ENCODE data around the gene NECAB3.

NECAB3 gene

DNA sequence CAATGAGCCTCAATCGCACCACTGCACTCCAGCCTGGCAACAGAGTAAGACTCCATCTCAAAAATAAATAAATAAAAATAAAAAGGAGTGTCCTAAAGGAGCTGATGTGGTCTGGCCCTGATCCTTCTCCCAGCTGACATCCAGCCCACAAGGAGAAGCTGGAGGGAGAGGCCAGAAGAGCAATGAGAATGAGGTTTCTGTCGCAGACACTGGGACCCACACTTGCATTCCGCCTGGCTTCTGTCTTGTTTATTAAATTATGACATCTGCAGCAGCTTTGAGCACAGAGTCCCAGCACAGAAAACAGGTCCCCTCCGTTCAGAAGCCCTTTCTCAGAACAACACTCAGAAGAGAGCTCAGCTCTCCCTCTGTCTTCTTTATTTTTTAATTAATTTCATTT, 22.2 kb upstream of the NECAB3 start:
- no peak for DNase-seq

DNA sequence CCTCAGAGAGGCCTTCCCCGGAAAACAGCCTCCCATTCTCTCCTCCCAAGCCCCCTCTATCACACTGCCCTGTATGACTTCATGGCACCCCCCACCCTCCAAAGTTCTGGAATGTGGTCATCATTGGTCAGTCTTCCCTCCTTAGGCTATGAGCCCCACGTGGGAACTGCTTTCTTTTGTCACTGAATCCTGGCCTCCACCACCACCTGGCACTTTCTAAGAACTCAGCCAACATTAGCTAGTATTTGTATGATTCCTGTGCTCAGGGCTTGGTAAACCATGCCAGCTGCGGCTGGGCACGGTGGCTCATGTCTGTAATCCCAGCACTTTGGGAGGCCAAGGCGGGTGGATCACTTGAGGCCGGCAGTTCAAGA, 20.4 kb upstream of the NECAB3 start:
- DNase-seq: no peak

DNA sequence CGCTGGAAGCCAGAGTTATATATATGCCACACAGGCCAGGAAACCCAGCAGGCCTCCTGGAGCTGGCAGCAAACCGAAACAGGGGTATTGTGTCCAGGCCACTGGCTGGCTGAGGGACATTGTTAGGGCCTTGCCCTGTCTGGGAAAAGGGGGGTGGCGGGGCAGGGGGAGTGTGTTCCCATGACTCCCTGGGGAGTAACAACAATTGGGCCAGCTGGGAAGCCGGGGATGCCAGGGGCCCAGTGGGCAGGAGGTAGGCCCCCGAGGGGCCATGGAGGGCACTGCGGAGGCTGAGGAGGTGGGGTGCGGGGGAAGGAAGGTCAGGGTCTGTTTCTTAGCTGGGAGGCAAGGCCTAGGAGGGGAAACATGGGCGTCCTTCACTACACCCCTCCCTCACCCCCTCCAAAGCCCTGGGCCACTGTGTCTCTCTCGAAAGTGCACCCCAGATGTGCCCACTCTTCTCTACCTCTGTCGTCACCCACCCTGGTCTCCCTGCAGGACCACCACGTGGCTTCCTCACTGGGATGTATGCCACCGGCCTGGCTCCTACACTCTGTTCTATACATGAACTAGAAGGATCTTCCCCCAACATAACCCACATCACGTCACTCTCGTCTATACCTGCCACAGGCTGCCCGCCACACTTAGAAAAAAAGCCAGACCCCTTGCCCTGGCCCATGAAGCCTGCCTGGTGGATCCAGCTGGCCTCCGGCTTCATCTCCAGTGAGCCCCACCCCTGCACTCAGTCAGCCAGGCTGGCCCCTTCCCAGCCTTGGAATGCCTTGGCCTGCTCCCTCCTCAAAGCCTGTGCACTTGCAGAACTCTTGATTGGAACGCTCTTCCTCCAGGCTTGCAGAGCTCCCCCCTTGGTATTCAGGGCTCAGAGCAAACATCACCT, 19.8 kb upstream of the NECAB3 start:
- no peak for DNase-seq

DNA sequence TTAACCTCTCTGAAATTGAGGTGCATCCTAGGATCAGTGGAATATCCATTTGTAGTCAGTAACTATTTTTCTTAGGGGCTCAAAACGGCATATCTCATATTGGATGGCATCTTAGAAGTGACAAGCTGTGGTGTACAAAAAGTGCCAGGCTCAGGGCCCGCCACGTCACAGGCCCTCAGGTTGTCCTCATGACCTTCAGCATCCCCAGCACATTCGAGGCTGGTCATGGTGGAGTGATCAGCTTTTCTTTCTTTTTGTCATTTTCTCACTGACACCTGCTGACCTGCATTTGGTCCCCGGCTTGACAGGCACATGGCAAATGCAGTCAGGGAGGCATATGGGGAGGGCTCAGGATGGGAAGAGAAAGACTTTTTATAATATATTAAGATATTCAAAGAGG, 19.1 kb upstream of the NECAB3 start:
- no peak for DNase-seq

DNA sequence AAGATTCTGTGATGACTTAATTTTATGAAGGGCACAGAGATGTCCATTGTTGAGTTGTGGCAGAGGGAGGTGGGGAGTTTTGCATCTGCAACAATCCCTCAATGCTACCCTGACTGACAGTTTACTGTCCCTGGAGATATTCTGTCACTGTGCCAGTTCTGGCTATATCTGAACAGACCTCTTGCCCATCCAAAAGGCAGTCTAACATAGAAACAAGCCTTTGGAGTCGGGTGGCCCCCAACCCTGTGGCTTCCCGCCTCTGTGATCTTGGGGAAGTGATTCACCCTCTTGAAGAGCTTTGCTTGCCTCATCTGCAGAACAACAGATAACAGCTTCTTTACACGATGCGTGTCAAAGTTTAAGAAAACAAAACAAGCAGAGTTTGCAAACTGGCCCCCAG, 15.7 kb upstream of the NECAB3 start:
- no peak for DNase-seq

DNA sequence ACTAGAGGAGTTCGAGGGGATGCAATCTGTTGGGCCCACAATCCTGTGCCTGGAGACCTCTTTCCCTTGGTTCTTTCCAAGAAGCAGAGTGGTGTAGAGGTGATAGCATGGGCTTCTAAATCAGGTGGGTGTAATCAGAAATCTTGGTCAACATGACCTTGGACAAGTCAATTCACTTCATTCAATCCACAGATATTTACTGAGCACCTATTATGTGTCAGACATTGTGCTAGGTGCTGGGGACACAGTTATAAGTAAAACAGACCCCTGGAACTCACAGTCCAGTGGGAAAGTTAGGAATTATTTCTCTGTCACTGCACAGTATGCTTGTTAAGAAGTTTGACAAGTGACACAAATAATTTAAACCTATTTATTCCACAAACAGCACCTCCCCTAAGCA, 15.3 kb upstream of the NECAB3 start:
- DNase-seq: no peak

DNA sequence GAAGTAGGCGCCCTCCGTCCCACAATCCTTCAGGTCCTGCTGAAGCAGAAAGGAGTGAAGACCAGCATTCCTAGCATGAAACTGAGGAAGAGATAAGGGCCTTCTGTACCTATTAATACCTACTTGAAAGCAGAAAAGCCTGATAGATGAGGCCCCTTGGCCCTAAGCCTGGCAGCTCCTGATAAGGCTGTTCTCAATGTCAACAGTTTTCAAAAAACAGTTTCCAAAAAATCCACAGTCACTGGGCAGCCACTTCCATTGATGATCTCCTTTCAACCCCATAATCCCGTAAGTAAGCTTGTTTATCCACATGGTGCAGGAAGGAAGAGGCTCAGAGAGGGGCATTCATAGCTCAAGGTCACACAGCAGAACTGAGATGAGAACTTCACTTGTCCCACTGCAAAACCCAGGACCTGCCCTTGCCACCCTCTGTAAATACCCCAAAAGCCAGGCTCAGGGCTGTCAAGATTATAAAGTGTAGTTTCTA, 14.8 kb upstream of the NECAB3 start:
- no peak for DNase-seq

DNA sequence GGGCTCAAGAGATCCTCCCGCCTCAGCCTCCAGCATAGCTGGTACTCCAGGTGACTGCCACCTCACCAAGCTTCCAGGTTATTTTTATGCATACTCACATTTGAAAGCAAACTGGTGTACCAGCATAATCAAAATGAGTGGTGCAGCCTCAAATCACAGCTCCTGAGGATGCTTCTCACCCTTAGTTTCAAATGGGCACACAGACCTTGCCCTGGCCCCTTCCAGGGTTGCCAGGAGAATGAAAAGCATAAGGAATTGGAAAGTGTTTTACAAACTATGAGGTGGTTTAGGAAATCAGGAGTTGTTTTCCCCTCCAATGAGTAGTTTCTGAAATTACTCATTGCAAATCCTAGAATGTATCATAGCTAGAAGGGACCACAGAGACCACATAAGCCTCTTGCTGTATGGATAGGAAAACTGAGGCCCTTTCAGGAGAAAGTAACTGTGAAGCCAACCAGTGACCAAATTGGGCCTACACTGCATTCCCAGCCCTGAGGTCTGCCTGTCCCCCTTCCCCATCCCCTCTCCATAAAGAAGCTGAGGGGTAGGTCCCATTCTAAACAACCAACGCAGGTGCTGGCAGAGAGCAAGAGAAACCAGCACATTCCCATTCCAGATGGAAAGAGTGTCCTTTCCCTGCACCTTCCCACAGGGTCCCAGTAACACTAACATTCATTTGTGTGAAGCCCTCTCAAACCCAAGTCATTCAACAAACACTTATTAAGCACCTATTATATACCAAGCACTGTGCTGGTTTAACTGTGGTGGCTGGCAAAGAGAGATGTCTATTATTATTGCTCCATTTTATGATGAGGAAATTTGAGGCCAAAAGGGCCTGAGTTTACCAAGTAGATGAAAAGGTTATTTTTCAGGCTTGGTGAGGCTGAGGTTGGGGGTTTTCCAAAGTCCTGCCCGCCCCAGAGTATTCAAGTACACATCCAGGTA, 14.0 kb upstream of the NECAB3 start:
- no peak for DNase-seq

DNA sequence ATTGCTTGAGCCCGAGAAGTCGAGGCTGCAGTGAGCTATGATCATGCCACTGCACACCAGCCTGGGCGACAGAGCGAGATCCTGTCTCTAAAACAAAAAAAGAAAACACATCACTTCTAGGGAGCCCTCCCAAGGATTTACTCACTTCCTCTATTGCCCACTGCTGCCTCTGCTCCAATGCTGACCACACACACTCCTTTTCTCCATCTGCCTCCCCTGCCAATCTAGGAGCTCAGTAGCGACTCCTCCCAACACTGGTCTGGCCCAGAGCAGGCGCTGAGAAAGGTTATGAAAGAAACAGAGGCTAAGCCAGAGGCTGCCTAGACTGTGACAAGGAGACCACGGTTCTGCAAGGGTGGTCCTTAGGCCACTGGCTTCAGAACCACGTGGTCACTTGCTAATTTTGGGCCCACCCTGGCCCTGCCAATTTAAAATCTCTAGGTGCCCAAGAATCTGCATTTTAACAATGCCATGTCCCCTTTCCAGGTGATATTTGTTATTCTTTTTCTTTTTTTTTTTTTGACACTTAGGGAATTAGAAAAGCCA, 13.2 kb upstream of the NECAB3 start:
- DNase-seq: no peak

DNA sequence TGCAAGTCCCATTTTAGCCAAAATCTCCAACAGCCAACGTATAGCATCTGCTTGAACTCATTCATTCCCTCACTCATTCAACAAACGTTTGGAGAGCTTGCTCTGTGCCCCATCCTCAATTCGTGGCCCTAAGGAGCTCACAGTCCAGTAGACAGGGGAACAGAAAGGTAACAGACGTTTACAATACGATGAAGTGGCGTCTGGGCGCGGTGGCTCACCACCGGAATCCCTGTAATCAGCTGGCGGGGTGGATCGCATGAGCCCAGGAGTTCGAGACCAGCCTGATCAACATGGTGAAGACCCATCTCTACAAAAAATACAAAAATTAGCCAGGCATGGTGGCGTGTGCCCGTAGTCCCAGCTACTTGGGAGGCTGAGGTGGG, 12.7 kb upstream of the NECAB3 start:
- DNase-seq: no peak

DNA sequence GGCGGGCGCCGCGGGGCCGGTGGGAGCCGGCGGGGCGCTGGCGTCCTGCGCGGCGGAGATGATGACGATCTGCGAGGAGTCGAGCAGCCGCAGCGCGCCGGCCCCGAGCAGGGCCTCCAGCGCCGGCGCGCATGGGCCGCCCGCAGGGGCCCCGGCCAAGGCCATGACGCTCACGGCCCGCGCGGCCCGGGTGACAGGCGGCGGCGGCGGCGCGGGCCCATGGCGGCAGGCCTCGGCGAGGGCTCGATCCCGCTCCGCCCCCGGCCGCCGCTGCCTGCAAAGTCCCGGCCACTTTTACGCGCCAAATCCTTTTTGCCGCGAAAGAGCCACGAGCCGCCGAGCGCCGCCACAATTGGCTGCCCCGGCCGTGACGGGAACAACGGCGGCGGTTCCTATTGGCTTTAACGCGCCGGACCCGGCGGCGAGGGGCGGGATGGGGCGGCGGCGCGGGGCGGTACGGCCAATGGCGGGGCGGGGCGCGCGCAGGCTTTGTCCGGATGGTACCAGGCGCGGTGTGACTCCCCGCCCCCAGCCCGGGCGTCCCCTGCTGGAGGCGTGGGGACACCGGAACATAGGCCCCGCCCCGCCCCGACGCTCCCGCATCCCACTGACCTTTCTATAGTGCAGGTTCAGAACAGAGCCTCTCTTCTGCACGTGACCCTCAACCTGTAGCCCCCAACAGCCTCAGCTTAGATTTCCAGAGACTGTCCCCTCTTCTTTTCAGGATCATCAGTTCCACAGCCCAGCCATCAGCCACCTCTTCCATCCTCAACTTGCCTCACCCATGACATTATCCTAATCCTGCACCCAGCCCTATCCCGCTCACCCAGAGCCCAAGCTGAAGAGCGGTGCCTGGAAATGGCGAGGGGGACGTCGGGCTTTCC, 12.1 kb upstream of the NECAB3 start, which contains the start of gene E2F1:
E2F1 (minus strand) TSS at position 286 of the 884 bp plus-strand sequence; CDS start at position 165, 121 bp downstream.
- DNase-seq: peak; percentile 85

DNA sequence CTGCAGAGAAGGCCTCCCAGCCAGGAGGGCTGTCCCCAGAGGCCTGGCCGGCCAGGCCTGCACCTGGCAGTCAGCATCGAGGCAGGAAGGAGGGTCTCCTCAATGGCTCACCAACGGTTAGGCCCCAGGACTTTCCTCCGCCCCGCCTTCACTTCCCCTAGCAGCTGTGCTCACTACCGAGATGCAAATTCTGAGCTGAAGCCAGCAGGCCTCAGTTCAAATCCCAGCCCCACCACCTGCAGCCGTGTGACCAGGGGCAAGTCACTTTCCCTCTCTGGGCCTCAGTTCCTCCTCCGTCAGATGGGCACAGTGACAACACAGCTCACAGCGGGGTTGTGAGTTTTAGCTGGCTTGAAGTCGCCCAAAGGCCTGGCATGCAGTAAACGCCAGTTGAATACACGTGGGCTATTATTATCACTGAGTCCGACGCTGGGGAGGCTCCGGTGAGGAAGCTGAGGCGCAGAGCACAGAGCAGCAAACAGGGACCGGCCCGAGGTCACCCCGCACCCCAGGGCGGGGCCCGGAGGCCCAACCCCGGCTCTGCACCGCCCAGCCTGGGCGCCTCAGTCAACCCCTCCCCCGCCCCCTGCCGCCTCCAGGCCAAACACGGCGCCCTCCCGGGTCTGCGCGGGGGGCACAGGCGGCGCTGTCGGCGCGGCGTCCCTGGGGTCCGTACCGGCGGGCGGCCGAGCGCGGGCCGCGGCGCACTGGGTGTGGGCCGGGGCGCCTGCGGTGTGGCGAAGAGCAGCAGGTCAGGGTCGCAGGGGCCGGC, 11.3 kb upstream of the NECAB3 start:
- DNase-seq: no peak

DNA sequence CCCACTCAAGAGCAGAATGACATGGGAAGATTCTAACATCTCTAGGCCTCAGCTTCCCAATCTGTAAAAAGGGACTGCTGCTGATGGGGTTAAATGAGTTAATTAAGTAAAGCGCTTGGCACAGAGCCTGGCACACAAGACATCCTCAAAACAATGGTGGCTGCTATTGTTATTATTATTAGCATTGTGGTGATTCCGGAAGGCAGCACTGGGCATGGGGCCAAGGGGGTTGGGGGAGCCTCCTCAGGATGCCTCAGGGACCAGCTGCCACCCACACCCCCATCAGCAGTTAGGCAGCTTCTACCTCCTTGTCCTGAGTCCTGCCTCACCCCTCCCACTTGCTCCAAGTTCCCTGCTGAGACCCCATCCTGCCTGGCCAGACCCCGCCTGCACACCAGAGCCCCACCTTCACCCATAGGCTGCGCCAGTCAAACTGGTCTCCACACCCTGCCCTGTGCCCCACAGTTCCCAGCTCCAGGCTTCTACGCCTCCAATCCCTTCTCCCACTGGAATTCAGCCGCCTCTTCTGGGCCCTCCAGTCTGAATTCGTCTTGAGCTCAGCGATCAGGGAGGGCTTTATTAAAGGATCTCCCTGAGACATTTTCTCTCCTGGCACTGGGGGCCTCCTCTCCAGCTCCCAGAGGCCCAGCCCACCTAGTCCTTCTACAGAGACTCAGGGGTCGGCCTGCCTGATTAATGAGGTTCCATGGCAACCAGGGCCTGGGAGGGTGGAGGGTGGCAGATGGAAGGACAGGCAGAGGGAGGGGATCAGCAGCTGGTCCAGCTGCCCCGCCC, 10.5 kb upstream of the NECAB3 start:
- DNase-seq: no peak

DNA sequence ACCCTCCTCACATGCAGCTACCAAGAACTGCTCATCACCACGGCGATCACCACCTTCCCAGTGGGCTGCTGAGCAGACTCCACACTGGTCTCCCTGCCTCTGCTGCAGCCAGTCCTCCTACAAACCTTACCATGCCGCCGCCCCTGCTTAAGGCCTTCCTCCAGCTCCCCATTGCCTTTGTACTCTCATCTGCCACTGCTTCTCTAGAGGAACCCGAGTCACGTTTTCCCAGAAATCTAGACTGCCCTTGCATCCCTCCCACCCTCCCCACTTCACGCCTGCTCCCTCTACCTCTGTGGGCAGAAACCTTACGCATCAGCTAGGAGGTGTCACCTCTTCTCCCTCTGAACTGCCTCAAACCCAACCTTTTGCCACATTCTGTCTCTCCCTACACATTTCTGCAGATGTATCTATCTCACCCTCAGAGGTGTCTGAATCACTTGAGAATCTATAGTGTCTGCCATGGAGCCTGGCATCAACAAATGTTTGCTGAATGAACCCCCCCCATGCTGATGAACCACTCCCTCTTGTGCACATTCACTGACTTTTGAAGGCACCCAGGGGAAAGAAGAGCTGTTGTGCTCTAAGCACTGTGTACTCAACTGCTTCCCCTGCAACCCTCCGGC, 7.6 kb upstream of the NECAB3 start:
- no peak for DNase-seq

DNA sequence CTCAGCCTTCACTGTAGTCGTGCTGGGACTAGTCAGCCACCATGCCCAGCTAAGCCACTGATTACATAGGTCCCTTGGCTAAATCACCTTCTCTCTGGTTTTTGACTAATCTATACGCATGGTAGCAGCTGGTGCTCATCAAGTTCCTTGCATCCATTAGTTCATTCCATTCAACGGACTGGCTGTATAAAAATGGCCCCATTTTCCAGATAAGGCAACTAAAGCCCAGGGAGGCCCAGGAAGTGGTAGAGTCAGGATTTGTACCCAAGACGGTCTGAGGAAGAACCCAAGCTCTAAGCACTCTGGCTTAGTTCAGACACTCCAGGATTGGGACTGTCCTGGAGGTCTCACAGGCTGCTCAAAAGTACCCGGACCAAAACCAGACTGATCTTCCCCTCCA, 7.1 kb upstream of the NECAB3 start:
- no peak for DNase-seq

DNA sequence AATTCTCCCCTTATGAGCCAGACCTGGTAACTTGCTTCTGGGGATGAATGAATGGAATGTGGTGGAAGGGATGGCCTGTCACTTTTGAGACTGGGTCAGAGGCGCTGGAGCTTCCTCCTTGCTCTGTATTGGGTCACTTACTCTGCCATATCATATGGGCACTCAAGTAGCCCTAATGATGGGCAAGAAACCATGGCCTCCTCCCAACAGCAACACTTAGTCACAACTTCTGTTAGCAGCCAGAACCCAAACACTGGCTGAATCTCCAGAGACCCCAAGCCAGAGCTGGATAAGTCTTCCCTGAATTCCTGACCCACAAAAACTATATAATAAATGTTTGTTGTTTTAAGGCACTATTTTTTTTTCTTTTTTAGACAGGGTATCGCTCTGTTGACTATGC, 6.5 kb upstream of the NECAB3 start:
- DNase-seq: no peak

DNA sequence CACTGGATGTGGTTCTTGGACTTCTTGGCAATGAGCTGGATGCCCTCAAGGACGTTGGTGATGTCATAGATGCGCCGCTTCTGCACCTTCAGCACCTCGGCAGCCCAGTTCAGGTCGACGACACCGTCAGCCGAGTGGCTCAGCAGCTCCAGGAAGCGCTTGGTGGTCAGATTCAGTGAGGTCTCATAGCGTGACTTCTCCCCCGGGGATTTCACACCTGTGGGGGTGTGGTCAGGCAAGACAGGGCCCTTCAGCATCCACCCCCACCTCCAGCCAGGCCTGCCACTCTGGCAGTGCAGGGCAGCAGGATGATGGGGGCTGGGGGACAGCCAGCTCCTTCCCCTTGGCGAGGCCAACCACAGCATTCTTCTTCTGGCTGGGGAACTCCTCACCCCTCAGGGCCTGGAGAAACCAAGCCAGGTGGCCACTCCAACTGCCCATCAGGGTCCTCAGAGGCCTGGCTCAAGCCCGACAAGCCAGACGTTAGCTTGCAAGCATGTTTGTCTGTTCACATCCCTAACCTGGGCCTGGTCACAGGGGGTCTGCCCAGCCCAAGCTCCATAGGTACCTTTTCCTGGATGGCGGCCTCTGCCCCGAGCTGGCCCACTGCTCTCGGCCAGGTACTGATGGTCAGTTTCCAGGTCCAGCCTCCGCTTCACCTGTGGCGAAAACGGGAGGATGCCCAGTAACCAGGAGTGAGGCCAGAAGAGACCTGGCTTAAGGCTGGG, 5.7 kb upstream of the NECAB3 start:
- no peak for DNase-seq

DNA sequence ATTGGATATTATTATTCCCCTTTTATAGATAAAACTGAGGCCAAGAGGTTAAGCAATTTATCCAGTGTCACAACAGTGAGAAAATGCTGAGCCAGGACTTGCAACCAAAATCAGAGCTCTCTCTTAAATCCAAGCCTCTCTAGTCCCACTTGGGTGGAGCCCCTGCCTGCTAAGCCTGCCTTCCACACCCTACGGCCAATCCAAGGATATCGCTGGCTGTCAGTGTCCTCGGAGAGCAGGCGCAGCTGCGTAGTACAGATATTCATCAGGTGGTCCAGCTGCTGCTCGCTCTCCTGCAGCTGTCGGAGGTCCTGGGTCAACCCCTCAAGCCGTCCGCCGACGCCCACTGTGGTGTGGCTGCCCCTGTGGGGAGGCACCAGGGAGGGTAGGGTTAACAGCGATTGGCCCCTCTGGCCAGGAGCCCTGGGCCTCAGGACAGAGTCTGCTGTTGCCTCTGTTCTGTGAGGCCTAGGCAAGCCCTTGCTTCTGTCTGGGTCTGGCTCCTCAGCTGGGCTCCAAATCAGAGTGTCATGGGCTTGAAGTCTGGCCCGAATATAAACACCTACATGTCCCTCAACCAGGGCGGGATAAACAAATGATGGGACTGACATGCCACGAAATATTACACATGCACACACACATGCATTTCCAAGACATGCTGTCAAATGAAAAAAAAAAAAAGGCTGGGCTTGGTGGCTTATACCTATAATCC, 3.9 kb upstream of the NECAB3 start:
- DNase-seq: no peak
